Peyer's patch (tissue), 4 donors: ENCODE results near the gene ASXL3. TPM values are rescaled to one million over a fixed set of nuclear protein-coding genes. Genes with fewer than 3 reads are reported as not detected.

Source experiments
- DNase-seq, 3 donors: peaks; one replicate each; pipeline ENCODE4 v3.0.0-alpha.2; 2017 to 2019
- H3K27ac ChIP-seq, 4 donors: fragments of 200-600 bp; sonication (generic); one replicate each; pipeline ENCODE4 v1.5.1; 2016 to 2019
- H3K27me3 ChIP-seq, 2 donors: fragments of 200-600 bp; sonication (generic); one replicate each; pipeline ENCODE4 v1.5.1; 2019
- H3K36me3 ChIP-seq, 3 donors: fragments of 200-600 bp; sonication (generic); one replicate each; pipeline ENCODE4 v1.5.1; 2016 to 2019
- H3K4me1 ChIP-seq, 4 donors: fragments of 200-600 bp; sonication (generic); one replicate each; pipeline ENCODE4 v1.5.1; 2016 to 2019
- H3K4me3 ChIP-seq, 4 donors: fragments of 200-600 bp; sonication (generic); 1 replicate in 3 of 4; 2 replicates in 1 of 4; pipeline ENCODE4 v1.5.1; 2016 to 2019; ENCODE audit warnings: mild to moderate bottlenecking in 1 of 4
- H3K9me3 ChIP-seq, 4 donors: fragments of 200-600 bp; sonication (generic); one replicate each; pipeline ENCODE4 v1.5.1; 2016 to 2019; ENCODE audit warnings: mild to moderate bottlenecking in 1 of 4
- POLR2A ChIP-seq, 2 donors: fragments of 450-650 bp; IDR thresholded peaks; one replicate each; pipeline ENCODE4 v1.5.1; 2017; ENCODE audit warnings: antibody characterized with exemption in 2 of 2, mild to moderate bottlenecking in 2 of 2, moderate library complexity in 2 of 2
- total RNA-seq, 4 donors: library from RNA; depleted of rRNA; stranded (reverse); fragments of >200 nt; gene quantifications; one replicate each; pipeline ENCODE4 v1.1.0, GENCODE V29; 2016
- TF ChIP-seq, protein P1 (sequence below), 6 experiments: fragments of 450-650 bp in 4 of 6; fragments of 200-600 bp in 2 of 6; sonication (generic) in 1 of 6; IDR thresholded peaks; one replicate each; pipeline ENCODE4 v1.5.1; 2017 to 2019; ENCODE audit warnings: antibody characterized with exemption in 6 of 6, mild to moderate bottlenecking in 3 of 6, moderate library complexity in 1 of 6

ASXL3 gene
- total RNA-seq, 4 donors from 2014 or later, result 1.5 to 10.9 (median 3.7) TPM

DNA sequence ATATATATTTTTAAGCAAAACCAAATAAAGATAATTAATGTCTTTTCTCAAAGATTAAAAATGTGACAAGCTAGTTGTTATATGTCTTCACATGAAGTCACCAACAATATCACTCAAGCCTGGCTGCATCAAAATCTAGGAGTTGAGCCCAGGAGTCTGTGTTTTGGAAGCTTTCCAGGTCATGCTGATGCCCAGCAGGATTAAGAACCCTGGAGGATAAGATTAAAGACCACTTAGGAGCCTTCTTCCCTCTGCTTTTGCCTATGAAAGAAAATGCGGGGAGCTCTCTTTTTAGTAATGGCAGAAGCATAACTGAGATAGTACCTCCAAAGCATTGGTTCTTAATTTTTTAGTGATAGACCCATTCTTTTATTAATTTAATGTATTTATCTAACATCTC is 157.4 kb downstream of the ASXL3 start:
- no peak overlapping the region for H3K27ac ChIP-seq
- H3K27me3 ChIP-seq, result no peaks in the 10 kb centered on the region
- H3K4me1 ChIP-seq, result no peaks in the 10 kb centered on the region
- no peak for TF ChIP-seq POLR2A (IDR thresholded peaks at IDR 0.05)
- TF ChIP-seq, protein P1, sequence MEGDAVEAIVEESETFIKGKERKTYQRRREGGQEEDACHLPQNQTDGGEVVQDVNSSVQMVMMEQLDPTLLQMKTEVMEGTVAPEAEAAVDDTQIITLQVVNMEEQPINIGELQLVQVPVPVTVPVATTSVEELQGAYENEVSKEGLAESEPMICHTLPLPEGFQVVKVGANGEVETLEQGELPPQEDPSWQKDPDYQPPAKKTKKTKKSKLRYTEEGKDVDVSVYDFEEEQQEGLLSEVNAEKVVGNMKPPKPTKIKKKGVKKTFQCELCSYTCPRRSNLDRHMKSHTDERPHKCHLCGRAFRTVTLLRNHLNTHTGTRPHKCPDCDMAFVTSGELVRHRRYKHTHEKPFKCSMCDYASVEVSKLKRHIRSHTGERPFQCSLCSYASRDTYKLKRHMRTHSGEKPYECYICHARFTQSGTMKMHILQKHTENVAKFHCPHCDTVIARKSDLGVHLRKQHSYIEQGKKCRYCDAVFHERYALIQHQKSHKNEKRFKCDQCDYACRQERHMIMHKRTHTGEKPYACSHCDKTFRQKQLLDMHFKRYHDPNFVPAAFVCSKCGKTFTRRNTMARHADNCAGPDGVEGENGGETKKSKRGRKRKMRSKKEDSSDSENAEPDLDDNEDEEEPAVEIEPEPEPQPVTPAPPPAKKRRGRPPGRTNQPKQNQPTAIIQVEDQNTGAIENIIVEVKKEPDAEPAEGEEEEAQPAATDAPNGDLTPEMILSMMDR (IDR thresholded peaks at IDR 0.05), result no peak
- no peak overlapping the region for H3K4me3 ChIP-seq
- DNase-seq, result no peak
- no peaks in the 10 kb centered on the region for H3K9me3 ChIP-seq
- H3K36me3 ChIP-seq, result peaks cover 0 to 5% (median 0%) of the 10 kb centered on the region in 3 donors

DNA sequence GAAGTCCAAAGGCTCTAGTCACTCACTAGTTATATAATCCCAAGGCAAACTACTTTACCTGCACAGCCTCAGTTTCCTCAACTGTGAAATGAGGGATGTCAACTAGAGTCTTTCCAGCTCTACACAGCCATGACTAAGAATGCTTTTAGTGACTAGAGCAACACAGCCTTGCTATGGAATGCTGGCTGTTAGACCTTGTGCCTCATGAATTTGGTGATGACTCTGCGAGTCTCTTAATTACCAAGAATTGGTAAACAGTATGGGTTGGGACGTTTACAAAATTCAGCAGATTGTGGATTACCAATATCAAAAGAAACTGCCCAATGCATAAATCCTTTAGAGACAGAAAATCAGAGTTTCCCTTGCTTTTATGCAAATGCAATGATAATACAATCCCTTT is 163.7 kb downstream of the ASXL3 start:
- no peak for TF ChIP-seq POLR2A (IDR thresholded peaks at IDR 0.05)
- TF ChIP-seq, protein P1 (IDR thresholded peaks at IDR 0.05), result no peak
- Histone ChIP-seq H3K27me3 (no peaks in the 10 kb centered on the region), H3K4me3 (no peak overlapping the region)

DNA sequence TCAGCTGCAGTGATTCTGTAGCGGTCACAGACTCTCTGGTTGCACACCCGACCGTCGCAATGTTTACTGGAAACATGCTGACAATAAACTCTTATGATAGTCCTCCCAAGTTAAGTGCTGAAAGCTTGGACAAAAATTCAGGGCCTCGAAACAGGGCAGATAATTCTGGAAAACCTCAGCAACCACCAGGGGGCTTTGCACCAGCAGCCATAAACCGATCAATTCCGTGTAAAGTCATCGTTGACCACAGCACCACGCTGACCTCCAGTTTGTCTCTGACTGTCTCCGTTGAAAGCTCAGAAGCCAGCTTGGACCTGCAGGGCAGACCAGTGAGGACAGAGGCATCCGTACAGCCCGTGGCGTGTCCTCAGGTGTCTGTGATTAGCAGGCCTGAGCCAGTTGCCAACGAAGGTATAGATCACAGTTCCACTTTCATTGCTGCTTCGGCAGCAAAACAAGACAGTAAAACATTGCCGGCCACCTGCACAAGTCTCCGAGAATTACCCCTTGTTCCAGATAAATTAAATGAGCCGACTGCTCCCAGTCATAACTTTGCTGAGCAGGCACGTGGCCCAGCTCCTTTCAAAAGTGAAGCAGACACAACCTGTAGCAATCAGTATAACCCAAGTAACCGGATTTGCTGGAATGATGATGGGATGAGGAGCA is 166.1 kb downstream of the ASXL3 start:
- Histone ChIP-seq H3K4me1 (no peaks in the 10 kb centered on the region), H3K27me3 (no peaks in the 10 kb centered on the region), H3K27ac (no peak overlapping the region), H3K4me3 (no peak overlapping the region), H3K36me3 (peaks cover 0 to 9% (median 0%) of the 10 kb centered on the region in 3 donors), H3K9me3 (no peaks in the 10 kb centered on the region)
- TF ChIP-seq, protein P1 (IDR thresholded peaks at IDR 0.05), result peak in 1 of 6 experiments; percentile 7
- TF ChIP-seq POLR2A (IDR thresholded peaks at IDR 0.05), result no peak
- no peak for DNase-seq

More for the DNA sequence above, 163.7 kb downstream of the ASXL3 start:
- Histone ChIP-seq H3K27ac (no peak overlapping the region), H3K9me3 (no peaks in the 10 kb centered on the region), H3K36me3 (peaks cover 0 to 14% (median 0%) of the 10 kb centered on the region in 3 donors), H3K4me1 (no peaks in the 10 kb centered on the region)
- DNase-seq, result no peak

DNA sequence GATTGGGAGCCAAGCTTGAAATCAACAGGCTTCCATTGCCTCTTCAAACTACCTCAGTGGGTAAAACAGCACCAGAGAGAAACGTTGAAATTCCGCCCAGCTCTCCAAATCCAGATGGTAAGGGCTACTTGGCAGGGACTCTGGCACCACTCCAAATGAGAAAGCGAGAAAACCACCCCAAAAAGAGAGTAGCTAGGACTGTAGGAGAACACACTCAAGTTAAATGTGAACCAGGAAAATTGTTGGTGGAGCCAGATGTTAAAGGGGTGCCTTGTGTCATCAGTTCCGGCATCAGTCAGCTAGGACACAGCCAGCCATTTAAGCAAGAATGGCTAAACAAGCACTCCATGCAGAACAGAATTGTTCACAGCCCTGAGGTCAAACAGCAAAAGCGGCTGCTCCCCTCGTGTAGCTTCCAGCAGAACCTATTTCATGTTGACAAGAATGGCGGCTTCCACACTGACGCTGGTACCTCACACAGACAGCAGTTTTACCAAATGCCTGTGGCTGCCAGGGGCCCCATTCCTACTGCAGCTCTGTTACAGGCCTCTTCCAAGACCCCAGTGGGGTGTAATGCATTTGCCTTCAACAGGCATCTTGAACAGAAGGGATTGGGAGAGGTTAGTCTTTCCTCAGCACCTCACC is 167.3 kb downstream of the ASXL3 start:
- Histone ChIP-seq H3K4me3 (no peak overlapping the region), H3K9me3 (no peaks in the 10 kb centered on the region), H3K36me3 (peaks cover 0 to 9% (median 0%) of the 10 kb centered on the region in 3 donors), H3K27me3 (no peaks in the 10 kb centered on the region), H3K4me1 (no peaks in the 10 kb centered on the region), H3K27ac (no peak overlapping the region)
- TF ChIP-seq, protein P1 (IDR thresholded peaks at IDR 0.05), result no peak
- TF ChIP-seq POLR2A (IDR thresholded peaks at IDR 0.05), result no peak
- DNase-seq, result peak in 1 of 3 donors; percentile 22

DNA sequence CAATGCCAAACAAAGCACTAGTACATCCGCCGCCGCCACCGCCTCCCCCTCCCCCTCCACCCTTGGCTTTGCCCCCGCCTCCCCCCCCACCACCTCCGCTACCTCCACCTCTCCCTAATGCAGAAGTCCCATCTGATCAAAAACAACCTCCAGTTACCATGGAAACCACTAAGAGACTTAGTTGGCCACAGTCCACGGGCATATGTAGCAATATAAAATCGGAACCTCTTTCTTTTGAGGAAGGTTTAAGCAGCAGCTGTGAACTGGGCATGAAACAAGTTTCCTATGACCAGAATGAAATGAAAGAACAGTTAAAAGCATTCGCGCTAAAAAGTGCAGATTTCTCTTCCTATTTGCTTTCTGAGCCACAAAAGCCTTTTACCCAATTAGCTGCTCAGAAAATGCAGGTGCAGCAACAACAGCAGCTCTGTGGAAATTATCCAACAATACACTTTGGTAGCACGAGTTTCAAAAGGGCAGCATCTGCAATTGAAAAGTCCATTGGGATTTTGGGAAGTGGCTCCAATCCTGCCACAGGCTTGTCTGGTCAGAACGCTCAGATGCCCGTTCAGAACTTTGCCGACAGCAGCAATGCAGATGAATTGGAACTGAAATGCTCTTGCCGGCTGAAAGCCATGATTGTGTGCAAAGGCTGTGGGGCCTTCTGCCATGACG is 168.0 kb downstream of the ASXL3 start:
- Histone ChIP-seq H3K9me3 (no peaks in the 10 kb centered on the region), H3K36me3 (peaks cover 0 to 9% (median 0%) of the 10 kb centered on the region in 3 donors), H3K4me1 (no peaks in the 10 kb centered on the region), H3K27ac (no peak overlapping the region), H3K4me3 (no peak overlapping the region), H3K27me3 (no peaks in the 10 kb centered on the region)
- TF ChIP-seq, protein P1 (IDR thresholded peaks at IDR 0.05), result no peak
- no peak for TF ChIP-seq POLR2A (IDR thresholded peaks at IDR 0.05)
- DNase-seq, result no peak
